Esophagus muscularis mucosa (tissue), 4 donors: ENCODE results near the gene THSD7A.

ENCODE experiments used
- CTCF ChIP-seq, 3 experiments: fragments of 200-600 bp in 2 of 3; fragments of 450-650 bp in 1 of 3; sonication (generic) in 2 of 3; IDR thresholded peaks; one replicate each; pipeline ENCODE4 v1.5.1; 2017 to 2019; ENCODE audit warnings: antibody characterized with exemption in 3 of 3, mild to moderate bottlenecking in 2 of 3, moderate library complexity in 1 of 3
- EP300 ChIP-seq: sonication (generic); formaldehyde crosslinking; IDR thresholded peaks from one replicate; pipeline ENCODE4 v1.6.1; 2017; ENCODE audit warnings: antibody characterized with exemption
- POLR2A ChIP-seq: fragments of 450-650 bp; IDR thresholded peaks from one replicate; pipeline ENCODE4 v1.6.1; 2017; ENCODE audit warnings: antibody characterized with exemption, moderate library complexity, mild to moderate bottlenecking, low read depth
- POLR2AphosphoS5 ChIP-seq, 2 donors: sonication (generic); formaldehyde crosslinking; IDR thresholded peaks; one replicate each; pipeline ENCODE4 v1.6.1; 2017; ENCODE audit warnings: antibody characterized with exemption in 2 of 2

- TF ChIP-seq EP300 (no peak), CTCF (IDR thresholded peaks at IDR 0.05) (no peak), POLR2AphosphoS5 (IDR thresholded peaks at IDR 0.05) (no peak), POLR2A (no peak)
Observed at GRCh38 chr7:11473807-11474424, 358.1 kb downstream of the THSD7A start.
